WERI-Rb-1 (cell line): ENCODE results near the gene CCDC93.
A peak's percentile ranks its signal among the peaks of the same experiment; 100 is the strongest.

Experiments
- DNase-seq: peaks from one replicate; pipeline ENCODE4 v3.0.0-alpha.2; 2020
- H3K27ac ChIP-seq: fragments of 250-450 bp; sonication (Bioruptor Pico); 2 replicates; pipeline ENCODE4 v1.5.1; 2020; ENCODE audit warnings: mild to moderate bottlenecking, moderate library complexity
- H3K27me3 ChIP-seq: fragments of 250-450 bp; sonication (Bioruptor Pico); 2 replicates; pipeline ENCODE4 v1.5.1; 2021; ENCODE audit warnings: mild to moderate bottlenecking, low read depth, moderate library complexity; ENCODE audit not compliant: insufficient read depth, severe bottlenecking
- H3K36me3 ChIP-seq: fragments of 250-450 bp; sonication (Bioruptor Pico); 2 replicates; pipeline ENCODE4 v1.5.1; 2020; ENCODE audit warnings: mild to moderate bottlenecking, moderate library complexity
- H3K4me3 ChIP-seq: 2 replicates; pipeline ENCODE4 v1.5.1; 2011; ENCODE audit warnings: low read depth, mild to moderate bottlenecking, control low read depth, low read length
- H3K9me3 ChIP-seq: fragments of 250-450 bp; sonication (Bioruptor Pico); 2 replicates; pipeline ENCODE4 v1.5.1; 2021; ENCODE audit warnings: mild to moderate bottlenecking, moderate library complexity; ENCODE audit not compliant: severe bottlenecking
- TF ChIP-seq, protein P1 (sequence below): IDR thresholded peaks from 2 replicates; pipeline ENCODE4 v1.5.1; 2011; ENCODE audit warnings: low read depth, mild to moderate bottlenecking, control low read depth, inconsistent platforms, low read length

Gene CCDC93

DNA sequence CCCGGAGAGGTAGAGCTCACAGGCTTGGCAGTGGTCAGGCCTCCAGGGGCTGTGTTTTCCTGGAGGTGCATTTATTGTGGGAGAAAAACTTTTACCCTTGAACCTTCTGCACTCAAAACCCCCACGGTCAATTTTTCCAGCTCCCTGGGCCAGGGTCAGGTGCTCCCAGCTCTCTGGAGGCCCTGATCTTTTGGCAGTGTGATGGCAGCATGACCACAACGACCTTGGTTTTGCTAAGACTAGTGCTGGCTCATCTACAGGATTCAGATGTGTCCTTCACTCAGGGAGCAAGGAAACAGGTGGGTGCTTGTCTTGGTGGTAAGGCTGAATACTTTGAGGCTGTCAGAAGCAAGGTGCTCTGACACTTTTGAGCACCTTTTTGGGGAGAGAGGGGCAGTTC, 92.3 kb downstream of the CCDC93 start:
- Histone ChIP-seq H3K27ac (no peak overlapping the region), H3K4me3 (no peak overlapping the region), H3K9me3 (peaks cover 5% of the 10 kb centered on the region), H3K36me3 (peaks cover 29% of the 10 kb centered on the region), H3K27me3 (no peaks in the 10 kb centered on the region)
- TF ChIP-seq, protein P1, sequence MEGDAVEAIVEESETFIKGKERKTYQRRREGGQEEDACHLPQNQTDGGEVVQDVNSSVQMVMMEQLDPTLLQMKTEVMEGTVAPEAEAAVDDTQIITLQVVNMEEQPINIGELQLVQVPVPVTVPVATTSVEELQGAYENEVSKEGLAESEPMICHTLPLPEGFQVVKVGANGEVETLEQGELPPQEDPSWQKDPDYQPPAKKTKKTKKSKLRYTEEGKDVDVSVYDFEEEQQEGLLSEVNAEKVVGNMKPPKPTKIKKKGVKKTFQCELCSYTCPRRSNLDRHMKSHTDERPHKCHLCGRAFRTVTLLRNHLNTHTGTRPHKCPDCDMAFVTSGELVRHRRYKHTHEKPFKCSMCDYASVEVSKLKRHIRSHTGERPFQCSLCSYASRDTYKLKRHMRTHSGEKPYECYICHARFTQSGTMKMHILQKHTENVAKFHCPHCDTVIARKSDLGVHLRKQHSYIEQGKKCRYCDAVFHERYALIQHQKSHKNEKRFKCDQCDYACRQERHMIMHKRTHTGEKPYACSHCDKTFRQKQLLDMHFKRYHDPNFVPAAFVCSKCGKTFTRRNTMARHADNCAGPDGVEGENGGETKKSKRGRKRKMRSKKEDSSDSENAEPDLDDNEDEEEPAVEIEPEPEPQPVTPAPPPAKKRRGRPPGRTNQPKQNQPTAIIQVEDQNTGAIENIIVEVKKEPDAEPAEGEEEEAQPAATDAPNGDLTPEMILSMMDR = no peak
- DNase-seq = no peak

DNA sequence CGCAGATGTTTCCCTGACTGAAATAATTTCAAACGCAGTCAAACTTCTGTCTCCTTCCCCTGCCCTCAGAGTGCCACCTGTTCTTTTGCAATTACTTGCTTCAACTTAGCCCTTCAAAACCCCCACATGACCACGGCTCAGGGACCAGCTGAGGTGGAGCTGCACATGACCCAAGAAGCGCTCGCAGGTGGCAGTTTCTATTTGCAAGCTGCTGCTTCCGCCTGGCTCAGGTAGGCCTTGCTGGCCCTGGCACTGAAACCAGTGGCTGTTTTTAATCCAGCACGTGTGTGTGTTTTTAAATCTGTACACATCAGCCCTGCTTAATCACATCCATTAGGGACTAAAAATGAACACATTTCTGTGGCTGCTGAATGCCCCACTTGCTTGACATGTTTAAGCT, 95.3 kb downstream of the CCDC93 start:
- Histone ChIP-seq H3K36me3 (peaks cover 28% of the 10 kb centered on the region), H3K27me3 (no peaks in the 10 kb centered on the region), H3K4me3 (no peak overlapping the region), H3K9me3 (peaks cover 5% of the 10 kb centered on the region), H3K27ac (peak overlapping the region; percentile 3; the same call in 1 of the 2 replicates)
- DNase-seq = peak; percentile 45
- TF ChIP-seq, protein P1 = no peak

GRCh38 chr2:117917223-117917917, 96.5 kb downstream of the CCDC93 start:
- Histone ChIP-seq H3K4me3 (no peak overlapping the region), H3K27ac (no peak overlapping the region), H3K27me3 (no peaks in the 10 kb centered on the region), H3K36me3 (peaks cover 16% of the 10 kb centered on the region), H3K9me3 (no peaks in the 10 kb centered on the region)
- TF ChIP-seq, protein P1 = peak; percentile 43
- DNase-seq = no peak

GRCh38 chr2:117902933-117903332, 110.9 kb downstream of the CCDC93 start:
- DNase-seq = no peak
- no peak overlapping the region for H3K27ac ChIP-seq
- TF ChIP-seq, protein P1 = no peak
- no peaks in the 10 kb centered on the region for H3K9me3 ChIP-seq
- no peaks in the 10 kb centered on the region for H3K36me3 ChIP-seq
- H3K27me3 ChIP-seq = no peaks in the 10 kb centered on the region
- no peak overlapping the region for H3K4me3 ChIP-seq

DNA sequence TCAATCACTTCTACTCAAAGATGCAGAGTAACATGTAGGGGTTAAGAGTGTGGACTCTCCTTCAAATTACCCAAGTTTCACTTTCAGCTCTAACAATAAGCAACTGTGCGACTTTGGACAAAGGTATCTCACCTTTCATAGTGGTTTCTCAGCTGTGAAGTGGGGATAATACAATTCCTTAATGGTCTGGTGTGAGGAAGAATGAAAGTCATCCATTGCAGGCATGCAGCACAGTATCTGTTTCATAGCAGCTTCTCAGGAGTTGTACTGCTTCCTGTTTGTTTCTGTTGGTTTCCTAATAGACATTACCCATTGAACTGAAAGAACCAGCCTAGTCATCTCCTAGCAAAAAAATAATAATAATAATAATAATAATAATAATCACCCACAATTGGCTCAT, 125.0 kb downstream of the CCDC93 start:
- TF ChIP-seq, protein P1 = no peak
- Histone ChIP-seq H3K27ac (no peak overlapping the region), H3K27me3 (no peaks in the 10 kb centered on the region), H3K36me3 (no peaks in the 10 kb centered on the region), H3K4me3 (no peak overlapping the region), H3K9me3 (no peaks in the 10 kb centered on the region)
- no peak for DNase-seq

GRCh38 chr2:117885308-117885707, 128.6 kb downstream of the CCDC93 start:
- Histone ChIP-seq H3K36me3 (no peaks in the 10 kb centered on the region), H3K27me3 (no peaks in the 10 kb centered on the region), H3K4me3 (no peak overlapping the region), H3K9me3 (no peaks in the 10 kb centered on the region), H3K27ac (no peak overlapping the region)
- TF ChIP-seq, protein P1 = no peak
- no peak for DNase-seq
